Activated CD4-positive, alpha-beta T cell treated with anti-CD3 and anti-CD28 coated beads, Interleukin-2, amount 50 U/mL, for 48 hours (primary cell): ENCODE data around the gene AFF3.

Experiments used
- DNase-seq, 2 experiments: peaks; one replicate each; pipeline ENCODE4 v3.0.0-alpha.2; 2020

AFF3 gene

DNA sequence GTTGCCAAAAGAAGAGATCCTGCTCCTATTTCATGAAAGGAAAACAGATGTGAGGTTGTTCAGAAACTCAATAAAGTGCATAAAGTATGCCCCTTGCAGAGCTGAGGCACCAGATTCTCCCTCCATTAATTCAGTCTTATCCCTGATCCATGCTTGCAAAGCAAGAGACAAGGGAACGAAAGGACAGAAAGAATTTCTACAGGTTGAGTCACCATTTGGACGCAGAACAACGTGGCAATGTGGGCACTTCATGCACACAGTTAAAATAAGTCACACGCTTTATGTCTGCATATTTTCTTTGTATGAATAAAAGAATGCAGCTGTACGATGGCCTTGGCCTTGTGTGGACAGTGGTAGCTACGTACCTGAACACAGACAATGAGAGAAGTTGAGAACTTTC lies 330.8 kb downstream of the AFF3 start:
- no peak for DNase-seq

DNA sequence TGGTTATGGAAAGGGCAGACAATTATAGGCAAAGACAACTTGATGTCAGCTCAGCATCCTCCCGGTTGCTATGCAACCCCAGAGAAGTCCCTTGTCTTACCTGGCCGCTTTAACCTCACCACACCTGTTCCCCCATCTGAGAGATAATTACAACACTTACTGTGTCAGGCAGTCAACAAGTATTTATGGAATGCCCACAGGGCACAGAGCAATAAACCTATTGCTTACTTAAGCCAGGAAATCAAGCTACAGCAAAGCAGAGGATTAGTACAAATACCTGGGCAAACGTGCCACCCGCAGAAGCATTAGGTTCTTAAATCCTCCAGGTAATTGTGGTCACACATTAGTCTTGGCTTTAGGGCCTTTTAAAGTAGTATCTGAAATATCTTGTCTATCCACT lies 332.2 kb downstream of the AFF3 start:
- no peak for DNase-seq

DNA sequence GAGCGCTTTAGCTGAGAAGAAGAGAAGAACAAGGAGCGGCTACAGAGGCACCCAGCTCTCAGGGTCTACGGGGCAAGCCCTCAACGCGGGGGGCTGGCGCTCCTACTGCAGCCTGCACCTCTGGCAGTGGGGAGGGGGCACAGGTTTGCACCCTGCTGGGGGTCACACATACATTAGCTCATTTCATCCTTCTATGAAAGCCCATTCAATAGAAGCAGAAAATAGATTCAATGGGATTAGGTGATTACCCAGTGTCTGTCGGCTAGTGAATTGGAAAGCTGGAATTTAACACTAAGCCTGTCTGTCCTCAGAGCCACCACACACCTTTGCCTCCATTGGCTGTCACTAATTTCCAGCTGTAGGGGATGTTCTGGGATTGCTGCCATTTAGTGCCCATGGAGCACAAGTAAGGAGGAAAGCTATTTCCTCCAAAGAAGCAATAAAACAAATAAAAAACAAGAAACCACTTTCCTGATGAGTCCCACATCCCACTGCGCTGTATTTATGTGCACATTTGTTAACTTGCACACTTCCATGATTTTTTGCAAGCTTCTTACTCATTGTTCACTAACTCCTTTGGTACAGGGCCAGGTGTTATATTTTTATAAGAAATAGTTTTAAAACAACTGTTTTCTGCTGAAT lies 333.0 kb downstream of the AFF3 start:
- no peak for DNase-seq

DNA sequence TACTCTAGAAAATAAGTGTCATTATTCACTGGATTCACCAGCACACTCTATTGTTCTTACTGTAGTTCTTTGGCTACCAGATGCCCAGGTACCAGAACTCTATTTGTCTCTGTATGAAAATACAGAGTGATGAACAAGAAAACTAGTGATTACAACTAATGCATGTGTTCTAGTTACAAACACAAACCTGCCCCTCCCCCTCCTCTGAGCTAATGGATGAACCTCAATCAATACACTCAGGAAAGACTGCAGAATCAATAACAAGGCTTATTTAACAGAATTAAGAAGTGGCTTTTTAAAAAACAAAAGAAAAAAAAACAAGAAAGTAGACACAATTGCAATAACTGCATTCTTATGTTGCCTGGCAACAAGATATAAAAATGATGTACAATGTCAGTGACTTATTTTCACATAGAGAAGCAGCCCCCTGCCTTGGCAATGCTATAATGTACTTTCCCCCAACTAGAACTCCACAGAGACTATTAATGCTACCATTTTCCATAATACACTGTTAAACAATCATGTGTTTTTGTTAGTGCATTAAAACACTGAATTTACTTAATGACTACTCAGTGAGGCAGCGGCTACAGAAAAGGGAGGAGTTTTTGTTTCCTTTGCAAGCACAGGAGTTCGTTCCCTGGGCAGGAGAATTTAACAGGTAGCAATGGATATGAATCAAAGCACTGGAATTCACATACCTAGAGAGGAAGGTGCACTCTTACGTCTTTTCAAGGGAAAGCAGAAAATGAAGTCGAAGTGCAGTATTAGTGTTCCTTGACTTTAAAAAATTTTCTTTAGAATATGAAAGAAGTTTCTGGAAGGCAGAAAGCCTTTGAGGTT lies 333.8 kb downstream of the AFF3 start:
- DNase-seq = no peak

DNA sequence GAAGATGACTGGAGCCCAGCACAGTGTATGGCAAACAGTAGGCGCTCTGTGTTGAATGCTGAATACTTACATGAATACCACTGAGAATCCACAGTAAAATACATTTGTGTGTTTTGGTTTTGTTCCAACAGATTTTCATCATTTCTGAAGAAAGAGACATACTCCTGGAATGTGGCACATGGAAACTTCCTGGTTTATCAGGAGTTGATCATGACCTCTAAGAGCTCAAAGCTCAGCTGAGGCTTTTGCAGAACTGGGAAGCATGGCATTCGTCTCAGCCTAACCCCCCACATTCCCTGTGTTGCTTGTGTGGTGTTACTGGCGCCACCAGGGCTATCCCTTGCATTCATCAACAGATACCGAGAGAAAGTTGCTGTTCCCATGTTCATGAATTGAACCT lies 335.6 kb downstream of the AFF3 start:
- no peak for DNase-seq

DNA sequence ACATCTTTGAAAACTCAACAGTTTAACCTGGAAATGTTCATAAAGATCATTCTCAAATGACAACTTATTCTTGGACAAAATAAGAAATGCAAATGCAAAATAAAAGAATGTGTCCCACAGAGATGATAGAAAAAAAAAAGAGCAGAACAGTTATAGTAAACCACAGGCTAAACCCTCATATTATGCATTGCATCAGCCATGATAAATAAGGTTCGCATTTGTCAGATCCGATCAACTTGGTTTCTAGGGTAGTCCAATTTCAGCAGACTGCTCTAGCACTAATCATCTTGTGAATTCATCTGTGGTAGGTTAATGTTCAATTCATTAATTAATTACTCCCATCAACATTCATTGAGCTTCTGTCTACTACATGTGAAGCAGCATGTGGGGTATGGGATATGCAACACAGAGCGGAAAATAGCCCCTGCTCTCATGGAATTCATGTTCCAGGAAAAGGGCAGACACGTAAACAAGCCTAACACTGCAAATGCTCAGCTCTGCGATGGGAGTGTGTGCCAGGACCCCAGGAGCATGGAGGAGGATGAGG lies 336.4 kb downstream of the AFF3 start:
- no peak for DNase-seq

DNA sequence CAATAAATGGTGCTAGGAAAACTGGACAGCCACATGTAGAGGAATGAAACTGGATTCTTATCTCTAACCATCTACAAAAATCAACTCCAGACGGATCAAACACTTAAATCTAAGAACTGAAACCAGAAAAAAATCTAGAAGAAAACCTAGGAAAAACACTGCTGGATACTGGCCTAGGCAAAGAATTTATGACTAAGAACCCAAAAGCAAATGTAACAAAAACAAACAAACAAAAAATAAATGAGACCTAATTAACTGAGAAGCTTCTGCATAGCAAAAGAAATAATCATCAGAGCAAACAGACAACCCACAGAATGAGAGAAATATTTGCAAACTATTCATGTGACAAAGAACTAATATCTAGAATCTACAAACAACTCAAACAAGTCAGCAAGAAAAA lies 338.5 kb downstream of the AFF3 start:
- DNase-seq = no peak

DNA sequence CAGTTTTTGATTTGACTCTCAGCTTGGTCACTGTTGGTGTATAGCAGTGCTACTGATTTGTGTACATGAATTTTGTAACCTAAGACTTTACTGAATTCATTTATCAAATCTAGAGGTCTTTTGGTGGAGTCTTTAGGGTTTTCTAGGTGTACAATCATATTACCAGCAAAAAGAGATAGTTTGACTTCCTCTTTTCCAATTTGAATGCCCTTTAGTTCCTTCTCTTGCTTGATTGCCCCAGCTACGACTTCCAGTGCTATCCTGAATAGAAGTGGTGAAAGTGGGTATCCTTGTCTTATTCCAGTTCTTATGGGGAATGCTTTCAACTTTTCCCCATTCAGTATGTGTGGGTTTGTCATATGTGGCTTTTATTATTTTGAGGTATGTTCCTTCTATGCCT lies 339.7 kb downstream of the AFF3 start:
- no peak for DNase-seq

DNA sequence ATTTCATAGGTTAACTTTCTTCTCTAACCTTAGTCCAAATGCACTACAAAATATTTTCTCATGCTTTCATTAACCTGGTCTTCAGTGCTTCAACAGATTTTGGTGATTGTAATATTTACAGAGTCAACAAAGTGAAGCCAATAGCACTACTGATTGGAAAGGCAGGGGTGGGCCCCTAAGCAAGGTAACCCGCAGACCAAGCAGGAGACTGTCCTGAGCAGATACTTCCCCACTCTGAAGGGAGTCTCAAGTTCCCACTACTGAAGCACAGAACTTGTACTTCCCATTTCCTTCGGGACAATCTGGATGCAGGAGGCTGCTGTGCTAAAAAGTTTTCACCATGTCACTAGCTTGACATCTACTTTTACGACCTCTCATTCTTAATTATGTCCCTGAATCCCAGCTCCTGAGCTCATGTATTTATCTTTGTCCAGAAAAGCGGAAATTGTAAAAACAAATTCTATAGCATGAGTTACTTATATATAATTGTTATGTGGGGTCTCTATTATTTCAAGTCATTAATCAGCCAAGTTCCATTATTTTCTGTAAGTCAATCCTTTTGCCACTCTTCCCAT lies 341.0 kb downstream of the AFF3 start:
- no peak for DNase-seq

DNA sequence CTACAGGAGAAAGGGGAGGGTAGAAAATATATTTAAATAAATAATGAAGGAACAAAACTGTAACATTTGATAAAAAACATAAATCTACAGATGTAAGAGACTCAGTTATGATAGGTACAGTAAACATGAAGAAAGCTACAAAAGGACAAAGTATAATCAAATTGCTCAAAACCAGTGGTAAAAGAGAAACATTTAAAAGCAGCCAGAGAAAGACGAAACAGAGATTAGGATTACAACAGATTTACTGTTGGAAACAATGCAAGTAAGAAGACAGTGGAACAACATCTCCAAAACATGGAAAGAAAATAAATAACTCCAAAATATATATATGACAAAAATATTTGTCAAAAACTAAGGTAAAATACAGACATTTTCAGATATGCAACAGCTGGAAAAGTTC lies 344.9 kb downstream of the AFF3 start:
- no peak for DNase-seq

DNA sequence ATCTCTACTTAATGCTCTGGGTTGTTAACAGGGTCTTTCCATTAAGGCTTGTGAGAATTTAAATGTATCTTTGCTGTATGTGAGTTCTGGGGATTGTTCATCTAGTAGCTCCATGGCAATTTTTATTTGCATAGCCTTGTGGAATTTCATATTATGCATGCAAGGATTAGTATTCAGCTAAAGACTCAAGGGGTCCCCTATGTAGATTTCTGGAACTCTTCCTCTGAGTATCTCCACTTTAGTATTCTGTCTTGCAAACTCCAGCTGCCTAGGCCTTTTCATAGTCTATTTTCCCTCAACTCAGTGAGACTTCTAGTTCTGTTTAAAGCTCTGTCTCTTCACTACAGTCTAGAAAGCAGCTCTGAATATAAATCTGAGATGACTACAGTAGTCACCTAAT lies 348.0 kb downstream of the AFF3 start:
- no peak for DNase-seq

DNA sequence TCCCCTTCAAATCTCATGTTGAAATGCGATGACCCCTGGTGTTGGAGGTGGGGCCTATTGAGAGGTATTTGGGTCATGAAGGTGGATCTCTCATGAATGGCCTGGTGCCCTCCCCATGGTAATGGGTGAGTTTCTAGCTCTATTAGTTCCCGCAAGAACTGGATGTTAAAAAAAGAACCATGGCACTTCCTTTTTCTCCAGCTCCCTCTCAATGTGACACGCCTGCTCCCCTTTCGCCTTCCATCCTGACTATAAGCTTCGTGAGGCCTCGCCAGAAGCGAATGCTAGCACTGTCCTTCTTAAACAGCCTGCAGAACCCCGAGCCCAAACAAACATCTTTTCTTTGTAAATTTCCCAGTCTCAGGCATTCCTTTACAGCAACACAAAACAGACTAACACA lies 349.4 kb downstream of the AFF3 start:
- DNase-seq = no peak

DNA sequence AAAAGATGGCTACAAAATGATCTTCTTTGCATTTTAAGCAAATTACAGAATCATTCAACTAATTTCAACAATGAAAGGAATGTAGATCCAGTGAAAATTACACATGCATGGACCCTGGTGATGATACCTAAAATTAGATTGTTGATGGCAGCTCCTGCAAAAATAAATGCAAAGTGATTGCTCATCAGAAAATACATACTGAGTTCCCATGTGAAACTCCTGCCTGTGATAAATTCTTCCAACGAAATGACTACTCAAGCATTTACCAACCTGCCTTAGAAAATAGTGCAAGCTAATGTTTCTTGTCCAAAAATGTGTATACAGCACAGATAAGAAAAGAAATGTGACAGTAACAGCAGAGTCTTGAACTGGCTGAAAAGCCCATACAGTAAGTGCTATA lies 352.5 kb downstream of the AFF3 start:
- DNase-seq = no peak

DNA sequence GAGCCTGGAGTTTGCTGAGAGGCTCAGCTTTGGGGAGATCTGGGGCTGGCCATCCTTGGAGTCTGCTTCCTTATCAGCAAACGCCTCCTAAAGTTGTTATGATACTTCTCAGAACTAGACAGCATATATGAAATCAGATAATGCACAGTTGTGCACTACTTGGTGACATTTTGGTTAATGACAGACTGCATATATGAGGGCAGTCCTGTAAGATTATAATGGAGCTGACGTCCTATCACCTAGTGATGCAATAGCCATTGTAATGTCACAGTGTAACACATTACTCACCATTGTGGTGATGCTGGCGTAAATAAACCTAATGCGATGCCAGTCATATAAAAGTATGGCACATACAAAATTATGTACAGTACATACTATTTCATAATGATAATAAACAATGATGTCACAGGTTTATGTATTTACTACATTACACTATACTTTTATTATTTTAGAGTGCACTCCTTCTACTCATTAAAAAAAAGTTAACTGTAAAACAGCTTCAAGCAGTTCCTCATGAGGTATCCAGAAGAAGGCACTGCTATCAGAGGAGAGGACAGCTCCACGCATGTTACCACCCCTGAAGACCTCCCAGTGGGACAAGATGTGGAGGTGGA lies 354.5 kb downstream of the AFF3 start:
- no peak for DNase-seq

DNA sequence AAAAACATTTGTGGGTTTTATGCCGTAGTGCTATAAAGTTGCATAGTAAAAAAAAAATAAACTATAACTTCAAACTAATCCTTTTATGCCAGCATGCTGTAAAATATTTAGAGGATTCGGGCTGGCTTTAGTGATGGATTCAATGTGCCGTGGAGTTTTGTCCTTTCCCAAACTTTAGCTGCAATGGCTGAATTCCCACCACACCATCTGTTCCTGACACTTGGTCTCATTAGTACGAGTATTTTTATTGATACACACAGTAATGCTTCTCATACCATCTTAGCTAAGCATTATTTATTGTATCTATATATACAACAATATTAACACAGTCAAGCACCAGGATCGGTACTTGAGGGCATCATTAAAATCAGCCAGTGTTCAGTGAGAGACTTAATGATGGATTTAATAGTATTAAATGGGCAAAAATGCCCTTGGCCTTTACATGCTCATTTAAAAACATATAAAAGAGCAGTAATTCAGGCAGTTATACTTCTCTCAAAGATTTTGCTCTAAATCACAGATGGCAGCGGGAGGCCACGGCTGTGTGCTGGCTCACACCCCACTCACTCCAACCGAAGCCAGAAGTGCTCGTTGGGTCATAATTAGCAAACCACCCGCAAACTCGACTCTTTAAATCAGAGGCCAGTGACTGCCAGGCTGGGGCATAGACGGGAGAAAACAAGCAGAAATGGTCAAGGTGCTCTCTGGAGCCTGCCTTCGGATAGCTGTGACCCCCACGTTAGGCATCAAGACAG lies 355.6 kb downstream of the AFF3 start:
- DNase-seq = no peak

DNA sequence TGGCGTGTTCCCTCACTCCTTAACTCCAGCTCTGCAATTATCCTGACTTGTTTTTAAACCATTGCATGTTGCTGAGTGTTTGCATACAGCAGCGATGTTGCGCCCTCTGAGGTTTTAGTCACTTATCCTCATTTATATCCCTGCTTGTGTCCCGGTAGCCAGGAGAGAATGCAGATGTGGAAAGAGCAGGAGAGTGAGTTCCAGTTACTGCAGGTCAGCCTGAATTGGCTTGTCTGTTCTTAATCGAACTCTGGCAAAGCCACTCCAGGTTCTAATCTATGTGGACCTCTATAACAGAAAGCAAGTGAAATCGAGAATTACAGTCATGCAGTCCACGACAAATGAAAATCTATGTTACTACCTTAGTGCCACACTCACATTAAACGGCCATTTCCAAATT lies 357.4 kb downstream of the AFF3 start:
- DNase-seq = no peak

DNA sequence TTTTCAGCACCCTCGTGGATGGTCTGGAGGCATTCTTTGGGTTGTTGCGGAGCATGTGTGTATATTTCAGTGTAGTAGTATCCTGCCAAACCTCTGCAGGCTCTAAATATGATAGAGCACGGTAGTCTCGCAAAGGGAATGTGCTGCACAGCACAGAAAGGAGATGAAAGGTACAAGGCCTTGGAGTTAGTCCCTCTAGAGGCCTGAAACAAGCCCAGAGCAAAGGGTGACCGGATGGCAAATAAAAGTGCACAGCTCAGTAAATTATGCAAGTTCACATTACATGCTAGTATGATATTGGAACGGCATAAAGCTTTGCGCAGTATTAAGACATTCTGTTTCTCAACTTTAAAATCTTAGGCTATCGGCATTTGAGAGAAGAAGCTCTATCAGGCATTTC lies 358.1 kb downstream of the AFF3 start:
- no peak for DNase-seq

DNA sequence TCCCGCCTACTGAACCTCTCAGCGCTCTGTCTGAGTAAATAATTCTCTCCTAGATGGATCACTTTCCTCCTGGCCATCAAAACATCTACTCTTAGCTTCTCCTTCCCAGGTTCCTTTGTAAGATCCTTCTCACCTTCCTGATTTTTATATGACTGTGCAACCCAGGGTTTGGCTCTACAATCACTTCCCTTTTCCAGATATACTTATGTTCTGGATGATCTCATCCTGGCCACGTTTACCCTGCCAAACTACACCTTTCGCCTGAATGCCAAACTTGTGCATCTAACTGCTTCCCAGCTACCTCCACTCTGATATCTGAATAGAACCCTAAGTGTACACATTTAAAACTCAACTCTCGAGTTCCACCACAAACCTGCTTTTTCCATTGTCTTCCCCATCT lies 362.1 kb downstream of the AFF3 start:
- no peak for DNase-seq

DNA sequence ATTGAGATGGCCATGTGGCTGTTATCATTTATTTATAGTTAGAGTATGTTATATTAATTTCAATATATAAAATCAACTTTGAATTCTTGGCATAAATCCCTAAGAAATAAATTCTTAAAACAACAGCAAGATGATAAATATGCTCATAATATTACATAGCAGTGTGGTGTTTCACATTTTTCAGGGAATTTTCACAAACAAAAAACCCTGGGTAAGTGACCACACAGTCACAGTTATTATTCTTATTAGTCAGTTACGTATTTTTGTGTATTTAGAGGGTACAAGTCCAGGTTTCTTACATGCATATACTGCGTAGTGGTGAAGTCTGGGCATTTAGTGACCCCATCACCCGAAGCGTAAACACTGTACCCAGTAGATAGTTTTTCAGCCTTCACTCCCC lies 363.1 kb downstream of the AFF3 start:
- DNase-seq = no peak

DNA sequence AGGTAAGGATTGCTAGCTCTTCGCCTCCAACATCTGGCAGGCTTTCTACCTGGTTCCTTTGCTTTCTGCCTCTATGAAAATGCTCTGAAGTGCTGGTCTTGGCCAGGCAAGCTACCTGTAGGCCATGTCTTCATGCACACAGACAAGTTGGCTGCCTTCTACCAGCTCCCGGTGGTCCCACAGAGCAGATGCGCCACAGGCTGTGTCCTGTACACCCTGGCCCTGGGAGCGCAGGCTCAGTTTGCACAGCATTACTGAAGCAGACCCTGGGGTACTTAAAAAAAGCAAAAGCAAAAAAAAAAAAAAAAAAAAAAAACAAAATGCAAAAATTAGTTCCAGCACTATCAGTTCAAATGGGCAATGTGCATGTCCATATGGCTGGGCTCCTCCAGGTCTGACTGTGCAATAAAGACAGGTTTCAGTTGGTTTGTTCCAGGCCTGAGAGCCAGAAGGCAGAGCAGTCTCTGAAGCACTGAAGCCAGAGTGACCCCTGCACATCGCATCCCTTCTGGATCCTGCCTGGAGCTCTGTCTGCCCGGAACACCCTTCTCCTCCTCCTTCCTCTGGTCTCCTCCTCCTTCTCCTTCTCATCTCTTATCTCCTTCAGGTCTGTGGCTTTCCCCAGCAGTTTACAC lies 364.6 kb downstream of the AFF3 start:
- DNase-seq = no peak

DNA sequence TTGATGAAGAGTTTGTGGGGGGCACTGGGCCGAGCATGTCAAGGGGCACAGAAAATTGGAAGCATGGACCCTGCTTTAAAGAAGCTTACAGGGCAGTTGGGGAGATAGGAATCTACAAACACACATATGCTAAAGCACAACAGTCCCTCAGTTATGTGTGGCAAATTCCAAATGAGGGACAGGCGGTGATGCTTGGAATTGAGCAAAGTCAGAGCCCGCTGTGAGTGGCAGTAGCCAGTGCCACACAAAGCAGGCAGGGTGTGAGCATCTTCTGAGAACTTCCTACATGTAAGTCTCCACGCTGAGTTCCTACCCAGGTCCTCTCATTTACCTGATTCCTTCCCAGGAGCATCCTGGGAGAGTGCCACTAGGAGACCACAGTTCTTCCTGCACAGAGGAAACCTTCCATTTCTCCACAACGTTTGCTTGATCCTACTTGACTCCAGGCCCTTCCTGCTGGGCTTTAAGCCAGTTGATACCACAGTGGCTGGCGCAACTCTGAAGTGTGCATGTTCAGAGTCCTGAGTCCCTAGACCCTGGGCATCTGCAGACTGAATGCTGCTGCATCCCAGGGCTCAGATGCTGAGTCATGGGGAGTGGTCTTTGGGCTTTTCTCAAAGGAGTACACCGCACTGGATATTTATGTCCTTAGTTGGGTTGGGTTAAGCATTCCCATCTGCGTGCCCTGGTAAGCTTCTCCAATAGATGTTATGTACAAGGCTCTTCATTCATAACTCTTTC lies 365.3 kb downstream of the AFF3 start:
- DNase-seq = no peak
